ENCODE data around the gene NDUFA8. TPM values are rescaled to one million over a fixed set of nuclear protein-coding genes. Genes with fewer than 3 reads are reported as not detected.

The NDUFA8 gene
- total and polyA plus RNA-seq, 10 donors, result 27.8 to 72.7 (median 29.8) TPM

DNA sequence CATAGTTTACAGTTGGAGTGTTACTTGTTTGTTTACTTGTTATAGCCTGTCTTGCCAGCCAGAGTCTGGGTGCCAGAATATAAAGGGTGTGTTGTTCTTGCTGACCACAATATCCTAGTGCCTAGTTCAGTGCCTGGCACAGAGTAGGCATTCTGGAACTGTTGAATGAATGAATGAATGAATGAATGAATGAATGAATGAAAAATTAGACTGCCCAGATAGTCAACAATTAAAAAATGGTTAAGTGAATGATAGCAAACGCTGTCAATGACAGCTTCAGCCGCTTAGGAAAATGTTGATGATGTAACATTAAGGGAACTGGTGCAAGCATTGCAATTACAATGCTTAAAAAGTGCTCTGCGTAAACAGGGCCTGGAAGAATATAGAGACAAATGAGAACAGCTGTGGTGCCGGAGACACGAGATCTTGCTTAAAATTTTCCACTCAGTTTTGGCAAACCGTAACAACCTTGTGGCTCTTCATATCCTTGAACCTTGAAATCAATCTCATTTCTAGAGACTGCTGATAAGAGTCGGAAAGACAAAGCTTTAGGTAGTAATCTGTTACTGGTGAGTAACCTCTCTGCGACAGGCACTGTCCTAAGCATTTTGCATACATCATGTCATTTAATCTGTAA lies 61.8 kb downstream of the NDUFA8 start:
- H3K9me3 ChIP-seq, result no peaks in the 10 kb centered on the region
- H3K27ac ChIP-seq, result peak overlapping the region in 3 of 8 donors; percentile 4 to 63 (median 39)
- H3K4me1 ChIP-seq, result peaks cover 4 to 46% (median 20%) of the 10 kb centered on the region in 6 donors
- H3K27me3 ChIP-seq (replicated peaks in 1 of 7), result peaks cover 0 to 19% (median 0%) of the 10 kb centered on the region in 7 donors
- no peaks in the 10 kb centered on the region for H3K36me3 ChIP-seq
- intact Hi-C loops (cut with DNase I; ENCODE audit: low total_unique reads), result loop anchor here (2.0 to 10.0 kb wide), 2 partner anchors 25 to 727 kb away; partner anchors contain the start of gene PDCL
- H3K4me3 ChIP-seq, result no peak overlapping the region
- 51 to 73% (median 53%) methylated on average over 8 of the region's 8 CpGs for WGBS, 5 donors
- DNase-seq, result no peak
- no peak for TF ChIP-seq POLR2AphosphoS5 (IDR thresholded peaks at IDR 0.05)
- TF ChIP-seq POLR2A (IDR thresholded peaks at IDR 0.05), result no peak

DNA sequence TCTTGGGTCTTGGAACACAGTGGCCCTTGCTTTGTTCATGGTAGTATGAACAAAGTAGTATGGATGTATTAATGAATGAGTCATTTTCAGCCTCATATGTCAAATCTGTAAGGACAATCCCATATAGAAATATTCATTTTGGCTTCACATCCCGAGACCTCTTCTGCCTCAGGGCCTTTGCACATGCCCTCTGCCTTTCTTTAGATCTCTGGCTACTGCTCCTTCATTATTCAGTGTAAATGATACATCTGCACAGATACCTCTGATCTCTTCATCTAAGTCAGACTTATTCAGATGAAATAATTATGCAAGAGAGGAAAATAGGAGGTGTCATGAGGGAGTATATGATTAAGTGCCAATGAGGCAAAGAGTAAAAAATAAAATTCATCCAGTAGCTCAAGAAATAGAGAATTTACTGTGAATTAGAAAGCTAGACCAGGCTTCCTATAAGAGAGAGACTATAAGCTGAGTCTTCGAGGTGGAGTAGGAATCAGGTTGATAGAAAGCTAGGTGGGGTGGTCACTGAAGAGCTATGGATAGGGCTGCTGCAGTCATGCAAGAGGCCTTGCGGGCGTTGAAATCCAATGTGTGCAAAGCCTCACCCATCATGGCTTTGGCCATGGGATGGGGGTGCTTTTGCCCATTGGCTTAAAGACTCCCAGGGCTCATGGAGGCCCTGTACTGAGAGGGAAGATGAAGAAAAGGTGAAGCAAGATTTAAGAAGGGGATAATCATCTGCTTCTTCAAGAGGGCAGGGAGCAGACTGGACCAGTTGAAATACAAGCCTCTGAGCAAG lies 62.8 kb downstream of the NDUFA8 start:
- Histone ChIP-seq H3K9me3 (no peaks in the 10 kb centered on the region), H3K4me1 (peaks cover 10 to 56% (median 28%) of the 10 kb centered on the region in 6 donors), H3K27ac (no peak overlapping the region), H3K4me3 (no peak overlapping the region), H3K27me3 (replicated peaks in 1 of 7) (peaks cover 0 to 19% (median 0%) of the 10 kb centered on the region in 7 donors), H3K36me3 (no peaks in the 10 kb centered on the region)
- no peak for DNase-seq
- intact Hi-C loops (cut with DNase I; ENCODE audit: low total_unique reads), result loop anchor here (10.0 kb wide), 1 partner anchor 728 kb away; the partner anchor contains the start of gene PDCL
- TF ChIP-seq POLR2AphosphoS5 (IDR thresholded peaks at IDR 0.05) (no peak), POLR2A (IDR thresholded peaks at IDR 0.05) (no peak)
- TF ChIP-seq, protein P1, sequence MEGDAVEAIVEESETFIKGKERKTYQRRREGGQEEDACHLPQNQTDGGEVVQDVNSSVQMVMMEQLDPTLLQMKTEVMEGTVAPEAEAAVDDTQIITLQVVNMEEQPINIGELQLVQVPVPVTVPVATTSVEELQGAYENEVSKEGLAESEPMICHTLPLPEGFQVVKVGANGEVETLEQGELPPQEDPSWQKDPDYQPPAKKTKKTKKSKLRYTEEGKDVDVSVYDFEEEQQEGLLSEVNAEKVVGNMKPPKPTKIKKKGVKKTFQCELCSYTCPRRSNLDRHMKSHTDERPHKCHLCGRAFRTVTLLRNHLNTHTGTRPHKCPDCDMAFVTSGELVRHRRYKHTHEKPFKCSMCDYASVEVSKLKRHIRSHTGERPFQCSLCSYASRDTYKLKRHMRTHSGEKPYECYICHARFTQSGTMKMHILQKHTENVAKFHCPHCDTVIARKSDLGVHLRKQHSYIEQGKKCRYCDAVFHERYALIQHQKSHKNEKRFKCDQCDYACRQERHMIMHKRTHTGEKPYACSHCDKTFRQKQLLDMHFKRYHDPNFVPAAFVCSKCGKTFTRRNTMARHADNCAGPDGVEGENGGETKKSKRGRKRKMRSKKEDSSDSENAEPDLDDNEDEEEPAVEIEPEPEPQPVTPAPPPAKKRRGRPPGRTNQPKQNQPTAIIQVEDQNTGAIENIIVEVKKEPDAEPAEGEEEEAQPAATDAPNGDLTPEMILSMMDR (IDR thresholded peaks at IDR 0.05 in 8 of 11, conservative IDR thresholded peaks at IDR 0.05 in 3 of 11), result no peak
- 74 to 92% (median 83%) methylated on average over 4 of the region's 4 CpGs for WGBS, 5 donors

DNA sequence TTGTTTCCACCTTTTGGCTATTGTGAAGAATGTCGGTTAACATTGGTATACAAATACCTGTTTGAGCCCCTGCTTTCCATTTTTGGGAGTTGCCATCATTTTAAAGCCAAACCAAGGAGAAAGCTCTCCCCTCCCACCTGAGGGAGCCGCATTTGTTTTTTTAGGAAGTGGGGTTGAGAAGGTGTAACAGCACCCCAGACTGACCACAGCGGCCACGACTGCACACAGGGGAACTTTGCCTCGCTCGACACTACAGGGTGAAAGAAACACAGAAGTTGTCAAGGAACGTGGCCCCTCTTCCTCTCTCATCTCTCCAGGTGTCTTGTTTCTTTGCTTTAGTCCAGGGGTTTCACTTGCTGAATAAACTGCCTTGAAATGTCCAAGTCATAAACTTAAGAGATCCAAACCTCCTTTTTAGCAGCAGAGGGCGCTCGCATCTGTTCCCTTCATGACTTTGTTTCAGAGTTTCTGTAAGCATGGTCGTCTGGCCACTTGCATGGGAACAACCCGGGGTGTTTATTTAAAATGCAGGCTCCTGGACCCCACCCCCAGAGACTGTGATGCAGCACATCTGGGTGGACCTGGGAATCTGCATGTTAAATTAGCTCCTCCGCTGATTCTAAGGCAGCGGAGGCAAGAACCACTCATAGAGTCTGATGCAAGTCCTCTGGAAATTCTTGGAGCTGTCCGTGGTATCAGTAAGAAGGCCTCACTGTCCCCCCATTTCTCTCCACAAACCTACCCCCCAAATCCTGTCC lies 64.4 kb downstream of the NDUFA8 start:
- no peak for DNase-seq
- no peaks in the 10 kb centered on the region for H3K36me3 ChIP-seq
- TF ChIP-seq POLR2A (IDR thresholded peaks at IDR 0.05), result no peak
- TF ChIP-seq, protein P1 (IDR thresholded peaks at IDR 0.05 in 8 of 11, conservative IDR thresholded peaks at IDR 0.05 in 3 of 11), result peak in 9 of 11 experiments; percentile 19 to 73 (median 58)
- intact Hi-C loops (cut with DNase I; ENCODE audit: low total_unique reads), result loop anchor here (10.0 kb wide), 1 partner anchor 730 kb away; the partner anchor contains the start of gene PDCL
- H3K27ac ChIP-seq, result no peak overlapping the region
- peaks cover 15 to 72% (median 42%) of the 10 kb centered on the region in 6 donors for H3K4me1 ChIP-seq
- peaks cover 0 to 19% (median 0%) of the 10 kb centered on the region in 7 donors for H3K27me3 ChIP-seq (replicated peaks in 1 of 7)
- H3K4me3 ChIP-seq, result peak overlapping the region in 1 of 8 donors; percentile 18
- no peaks in the 10 kb centered on the region for H3K9me3 ChIP-seq
- WGBS, 5 donors, result 19 to 27% (median 22%) methylated on average over 14 of the region's 14 CpGs

Small RNA genes lying within 50 kb of the gene (microRNA-seq; reads per million reads assigned to microRNA genes)
- gene MIR4478, result 0 reads per million in 3 donors

Small RNA genes lying within 50 kb of the gene (small RNA-seq; reads per million reads assigned to genes)
- 0 reads per million in 4 donors for gene MIR4478

Other genes with a start within 250 kb of the NDUFA8 start
- 10 to 100 TPM in 3 of 7 donors, 1 to 10 TPM in 4; 6.9 to 12.8 (median 9.5) TPM for gene TTLL11, start 66.5 kb downstream of the NDUFA8 start, total RNA-seq
- gene TTLL11, start 66.5 kb downstream of the NDUFA8 start, polyA plus RNA-seq, result 1 to 10 TPM; 1.6 to 5.1 (median 3.0) TPM
- 1 to 10 TPM in 1 of 7 donors, not detected in 6; 1.4 TPM for gene MORN5, start 129 bp upstream of the NDUFA8 start, total RNA-seq
- not detected for gene MORN5, start 129 bp upstream of the NDUFA8 start, polyA plus RNA-seq
- gene LHX6, start 69.2 kb upstream of the NDUFA8 start, total RNA-seq, result 1 to 10 TPM in 1 of 7 donors, under 1 TPM in 3, not detected in 3; 0.40 to 1.3 (median 0.46) TPM
- under 1 TPM; 0.04 to 0.12 (median 0.10) TPM for gene LHX6, start 69.2 kb upstream of the NDUFA8 start, polyA plus RNA-seq
- gene RBM18, start 105.1 kb upstream of the NDUFA8 start, total RNA-seq, result 10 to 100 TPM; 10.0 to 21.5 (median 18.1) TPM
- 1 to 10 TPM; 4.2 to 7.5 (median 6.8) TPM for gene RBM18, start 105.1 kb upstream of the NDUFA8 start, polyA plus RNA-seq
- gene MRRF, start 105.1 kb upstream of the NDUFA8 start, total RNA-seq, result 10 to 100 TPM; 30.9 to 44.8 (median 39.7) TPM
- gene MRRF, start 105.1 kb upstream of the NDUFA8 start, polyA plus RNA-seq, result 10 to 100 TPM; 23.1 to 29.6 (median 24.7) TPM
- 10 to 100 TPM; 13.6 to 18.6 (median 15.3) TPM for gene PTGS1, start 211.2 kb upstream of the NDUFA8 start, total RNA-seq
- 1 to 10 TPM; 2.8 to 5.9 (median 4.9) TPM for gene PTGS1, start 211.2 kb upstream of the NDUFA8 start, polyA plus RNA-seq